Measurements from ENCODE around the gene PIP5K1C.
A peak's percentile ranks its signal among the peaks of the same experiment; 100 is the strongest.
"Not testable (repeated sequence)": the region's sequence is repeated elsewhere in the genome, so short reads cannot be mapped to it uniquely, and the experiment has no call there.

Gene PIP5K1C

DNA sequence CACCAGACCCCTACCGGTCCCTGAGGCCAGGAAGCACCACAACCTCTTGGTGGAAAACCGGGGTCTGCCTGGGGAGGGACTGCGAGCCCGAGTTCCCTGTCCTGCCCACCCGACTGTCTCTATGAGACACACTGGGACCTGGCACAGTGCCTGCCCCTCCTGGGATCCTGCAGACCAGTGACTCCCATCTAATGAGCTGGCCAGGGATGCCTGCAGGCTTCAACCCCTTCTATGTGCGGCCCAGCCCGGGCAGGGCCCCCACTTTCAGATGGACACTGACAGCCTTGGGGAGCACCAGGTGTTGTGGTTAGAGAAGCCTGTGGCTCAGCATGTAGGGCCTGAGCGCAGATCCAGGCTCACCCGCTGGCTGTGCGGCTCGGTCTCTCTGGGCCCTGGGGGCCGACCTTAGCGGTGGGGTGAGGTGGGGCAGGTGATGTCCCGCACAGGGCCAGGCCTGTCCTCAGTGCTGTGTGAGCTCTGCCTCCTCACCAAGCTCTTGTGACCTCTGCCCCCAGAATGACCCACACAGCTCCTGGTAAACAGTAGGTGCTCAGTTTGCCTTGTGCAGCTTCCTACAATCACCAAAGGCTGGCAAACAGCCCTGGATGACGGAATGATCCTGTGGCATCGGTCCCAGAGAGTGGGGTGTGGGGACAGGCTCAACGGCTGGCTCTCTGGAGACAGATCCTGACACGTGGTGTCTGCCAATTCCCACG lies 55.8 kb downstream of the PIP5K1C start:
- DNase-seq (ENCODE audit: low read depth), result no peak

DNA sequence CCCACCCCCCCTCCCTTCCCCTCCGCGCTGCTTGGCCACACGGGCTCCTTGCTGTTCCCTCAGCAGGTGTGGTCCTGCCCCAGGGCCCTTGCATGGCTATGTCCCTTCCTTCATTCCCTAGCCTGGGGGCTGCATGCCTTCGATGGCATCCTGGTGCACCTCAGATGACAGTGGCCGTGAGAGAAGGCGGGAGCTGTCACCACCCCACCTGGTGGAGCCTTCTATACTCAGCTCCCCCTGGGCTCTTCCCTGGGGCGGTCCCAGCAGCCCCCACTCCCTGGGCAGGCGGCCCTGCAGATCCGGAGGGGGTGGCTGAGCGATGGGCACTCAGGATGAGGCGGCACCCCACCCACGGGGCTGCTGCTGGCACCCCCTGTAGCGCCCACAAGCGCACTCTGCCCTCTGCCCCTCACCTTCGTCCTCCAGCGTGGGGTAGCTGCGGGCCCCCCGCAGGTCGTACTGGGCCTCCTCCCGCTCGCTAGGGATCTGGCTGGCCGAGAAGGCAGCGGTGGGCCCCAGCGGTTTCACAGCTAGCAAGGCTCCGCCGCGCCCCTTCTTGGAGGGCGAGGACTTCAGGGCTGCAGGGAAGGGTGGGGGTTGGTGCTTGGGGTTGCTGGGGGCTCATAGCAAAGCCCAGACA lies 56.5 kb downstream of the PIP5K1C start:
- DNase-seq (ENCODE audit: low read depth), result no peak

DNA sequence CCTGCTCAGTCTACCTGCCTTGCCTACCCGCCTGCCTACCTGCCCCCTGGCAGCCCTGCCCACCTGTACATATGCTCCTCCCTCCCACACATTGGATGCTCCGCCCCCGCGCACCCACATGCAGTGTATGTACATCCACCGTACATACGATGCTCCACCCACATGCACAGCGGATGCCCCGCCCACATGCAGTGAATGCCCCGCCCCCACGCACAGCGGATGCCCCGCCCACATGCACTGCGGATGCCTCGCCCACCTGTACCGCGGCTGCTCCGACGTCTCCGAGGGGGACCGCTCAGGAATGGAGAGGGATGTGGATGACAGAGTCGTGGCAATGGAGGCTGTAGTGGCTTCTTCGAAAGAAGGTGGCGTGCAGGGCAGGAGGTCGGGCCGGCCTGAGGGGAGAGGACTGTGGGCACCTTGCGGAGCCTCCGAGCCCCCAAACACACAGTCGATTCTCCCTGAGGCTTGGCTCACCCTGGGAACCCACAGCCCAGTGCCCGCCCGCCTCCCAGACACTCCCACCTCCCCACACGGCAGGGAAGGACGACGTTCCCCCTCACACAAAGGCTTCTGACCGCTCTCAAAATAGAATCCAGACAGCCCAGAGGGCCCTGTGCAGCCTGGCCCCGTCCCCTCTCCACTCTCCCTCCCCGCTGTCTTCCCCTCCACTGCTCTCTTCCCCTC lies 57.1 kb downstream of the PIP5K1C start:
- DNase-seq (ENCODE audit: low read depth), result no peak

DNA sequence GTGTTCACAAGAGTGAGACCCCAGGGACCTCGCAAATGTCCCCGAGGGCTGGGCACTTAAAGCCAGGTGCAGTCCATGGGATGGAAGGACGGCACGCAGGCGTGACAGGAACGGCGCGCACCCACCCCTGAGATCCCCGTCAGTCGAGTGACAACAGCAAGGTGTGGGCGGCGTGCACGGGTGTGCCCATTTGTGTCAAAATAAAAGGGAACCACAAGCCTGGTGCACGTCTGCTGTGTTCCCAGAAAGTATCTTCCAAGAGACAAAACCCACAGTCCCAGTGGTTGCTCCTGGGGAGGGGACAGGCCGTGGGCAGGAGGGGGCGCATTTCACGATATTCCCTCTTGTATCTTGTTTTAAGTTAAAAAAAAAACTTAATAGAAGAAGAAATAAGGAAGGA lies 58.0 kb downstream of the PIP5K1C start:
- no peak for DNase-seq (ENCODE audit: low read depth)

DNA sequence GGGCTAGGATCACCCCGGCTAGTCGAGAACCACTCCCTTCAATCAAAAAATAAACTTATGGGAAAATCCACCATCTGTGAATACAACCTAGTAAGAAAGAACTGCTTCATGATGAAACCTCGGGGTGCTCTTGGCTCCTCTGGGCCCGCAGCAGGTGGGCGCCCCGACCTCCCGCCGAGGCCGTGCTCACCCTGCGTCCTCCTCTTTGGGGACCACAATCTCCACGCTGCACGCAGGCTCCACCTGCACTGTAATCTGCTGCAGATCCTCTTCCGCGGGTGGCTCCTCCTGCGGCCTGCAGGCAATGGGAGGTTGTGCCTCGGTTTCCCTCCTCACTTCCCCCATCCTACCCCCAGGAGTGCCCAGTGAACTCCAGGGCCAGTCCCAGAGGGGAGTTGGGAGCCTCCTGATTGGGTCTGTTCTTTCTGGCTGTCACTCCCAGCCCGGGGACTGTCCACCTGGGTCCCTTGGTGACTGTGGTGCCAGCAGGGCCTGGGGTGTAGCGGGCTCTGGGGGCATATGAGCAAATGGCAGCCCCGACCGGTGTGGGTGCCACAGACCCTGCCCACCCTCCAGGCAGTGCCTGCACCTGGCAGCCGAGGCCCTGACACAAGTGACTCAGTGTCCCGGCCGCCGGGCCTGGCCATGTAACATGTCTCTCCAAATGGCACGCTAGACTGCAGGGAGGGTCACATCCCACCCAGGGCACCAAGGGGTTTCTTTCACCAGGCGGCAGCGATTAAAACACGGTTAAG lies 58.6 kb downstream of the PIP5K1C start:
- DNase-seq (ENCODE audit: low read depth), result no peak

DNA sequence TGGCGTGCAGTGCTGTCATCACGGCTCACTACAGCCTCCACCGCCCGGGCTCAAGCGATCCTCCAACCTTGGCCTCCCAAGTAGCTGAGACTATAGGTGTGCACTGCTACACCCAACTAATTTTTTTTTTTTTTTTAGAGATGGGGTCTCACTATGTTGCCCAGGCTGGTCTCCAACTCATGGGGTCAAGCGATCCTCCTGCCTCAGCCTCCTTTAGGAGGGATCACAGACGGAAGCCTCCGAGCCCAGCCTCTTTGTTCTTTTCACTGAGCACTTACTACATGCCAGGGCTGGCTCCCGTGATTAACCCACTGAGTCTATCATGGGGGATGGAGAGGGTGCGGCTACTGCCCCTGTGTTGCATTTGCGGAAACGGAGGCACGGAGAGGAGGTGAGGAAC lies 60.8 kb downstream of the PIP5K1C start:
- no peak for DNase-seq (ENCODE audit: low read depth)

DNA sequence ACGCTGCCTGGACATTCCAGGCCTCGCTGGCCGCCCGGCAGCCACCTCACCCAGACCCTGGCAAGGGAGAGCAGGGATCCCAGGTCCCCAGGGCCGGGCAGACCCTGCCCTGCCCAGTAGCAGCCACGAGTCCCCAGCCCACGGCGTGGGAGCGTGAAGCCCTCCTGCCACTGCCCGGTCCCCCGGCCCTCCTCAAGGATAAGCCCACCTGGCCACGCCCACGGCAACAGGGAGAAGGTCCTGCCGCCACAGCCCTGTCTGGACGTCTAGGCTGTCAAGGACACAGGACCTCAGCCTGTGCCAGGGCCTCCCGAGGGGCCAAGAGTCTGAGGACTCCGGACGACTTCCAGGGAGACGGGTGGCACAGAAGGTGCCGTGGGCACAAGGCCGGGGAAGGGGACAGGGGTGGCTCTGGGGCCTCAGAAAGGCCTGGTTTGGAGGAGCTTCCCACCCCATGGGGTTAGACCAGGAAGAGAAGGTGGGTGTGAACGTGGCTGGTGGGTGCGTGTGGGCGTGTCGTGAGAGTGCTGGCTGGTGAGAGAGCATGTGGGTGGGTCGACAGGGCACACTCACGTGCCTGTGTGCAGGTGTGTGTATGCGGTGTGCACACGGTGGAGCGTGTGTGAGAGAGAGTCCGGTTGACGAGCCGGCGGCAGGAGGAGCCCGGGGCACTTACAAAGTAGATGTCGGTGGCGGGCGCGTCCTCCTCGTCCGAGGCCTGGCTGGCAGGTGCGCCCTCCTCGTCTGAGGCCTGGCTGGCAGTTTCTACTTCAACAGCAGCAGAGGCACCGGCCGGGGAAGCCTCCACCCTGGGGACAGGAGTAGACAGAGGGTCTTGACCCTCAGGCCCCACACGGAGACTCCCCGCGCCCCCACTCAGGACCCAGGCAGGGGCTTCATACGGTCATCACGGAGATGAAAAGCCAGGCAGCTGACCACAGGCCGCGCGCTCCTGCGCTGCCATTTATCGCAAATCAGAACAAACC lies 61.8 kb downstream of the PIP5K1C start:
- DNase-seq (ENCODE audit: low read depth), result no peak

DNA sequence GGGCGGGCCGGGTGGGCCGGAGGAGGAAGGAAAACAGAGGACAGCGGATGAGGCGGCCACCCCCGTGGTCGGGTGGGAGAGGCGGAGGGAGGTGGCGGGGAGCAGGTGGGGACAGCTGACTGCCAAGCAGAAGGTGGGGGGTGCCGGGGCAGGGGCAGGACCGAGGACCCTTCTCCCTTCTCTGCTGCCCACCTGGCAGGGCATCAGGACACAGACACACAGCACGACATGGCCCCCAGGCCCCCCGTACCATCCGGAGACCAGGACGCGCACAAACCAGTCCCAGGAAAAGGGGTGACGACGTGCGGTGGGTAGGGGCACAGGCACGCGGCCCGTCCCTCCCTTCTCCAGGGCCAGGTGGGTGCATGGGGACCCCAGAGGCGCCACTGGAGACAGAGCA lies 62.6 kb downstream of the PIP5K1C start:
- no peak for DNase-seq (ENCODE audit: low read depth)

DNA sequence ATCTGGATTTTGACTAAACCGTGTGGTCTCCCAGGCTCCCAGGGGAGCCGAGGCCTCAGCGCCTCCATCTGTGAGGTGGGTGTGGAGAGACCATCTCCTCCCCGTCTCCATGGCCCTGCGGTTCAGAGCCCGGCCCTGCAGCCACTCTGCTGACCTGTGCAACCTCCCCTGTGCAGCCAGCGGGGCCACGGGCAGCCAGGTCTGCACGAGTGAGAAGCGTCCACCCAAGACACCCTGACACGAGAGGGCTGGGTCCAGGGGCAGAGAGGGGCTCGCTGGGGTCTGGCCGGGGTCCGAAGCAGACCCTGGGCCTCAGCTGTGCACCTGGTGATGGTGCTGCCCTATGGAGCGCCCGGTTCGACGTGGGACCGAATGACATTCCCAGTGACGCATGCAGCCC lies 63.3 kb downstream of the PIP5K1C start:
- DNase-seq (ENCODE audit: low read depth), result no peak

DNA sequence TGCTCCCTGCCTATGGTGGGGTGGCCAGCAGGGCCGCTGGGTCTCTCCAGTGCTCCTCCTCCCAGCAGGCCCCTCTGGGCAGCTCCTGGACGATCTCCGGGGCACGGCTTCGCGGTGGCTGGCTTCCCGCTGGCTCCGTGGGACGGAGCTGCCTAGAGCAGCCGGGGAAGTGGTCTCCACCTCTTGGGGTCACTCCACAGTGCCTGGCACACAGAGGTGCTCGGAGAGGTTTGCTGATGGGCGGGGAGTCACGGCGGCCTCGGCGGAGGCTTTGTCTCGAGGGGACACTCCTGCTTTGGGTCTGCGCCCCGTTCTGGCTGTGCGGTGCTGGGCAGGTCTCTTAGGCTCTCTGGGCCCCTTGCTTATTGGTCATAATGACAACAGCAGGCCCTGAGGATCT lies 63.8 kb downstream of the PIP5K1C start:
- DNase-seq (ENCODE audit: low read depth), result no peak

DNA sequence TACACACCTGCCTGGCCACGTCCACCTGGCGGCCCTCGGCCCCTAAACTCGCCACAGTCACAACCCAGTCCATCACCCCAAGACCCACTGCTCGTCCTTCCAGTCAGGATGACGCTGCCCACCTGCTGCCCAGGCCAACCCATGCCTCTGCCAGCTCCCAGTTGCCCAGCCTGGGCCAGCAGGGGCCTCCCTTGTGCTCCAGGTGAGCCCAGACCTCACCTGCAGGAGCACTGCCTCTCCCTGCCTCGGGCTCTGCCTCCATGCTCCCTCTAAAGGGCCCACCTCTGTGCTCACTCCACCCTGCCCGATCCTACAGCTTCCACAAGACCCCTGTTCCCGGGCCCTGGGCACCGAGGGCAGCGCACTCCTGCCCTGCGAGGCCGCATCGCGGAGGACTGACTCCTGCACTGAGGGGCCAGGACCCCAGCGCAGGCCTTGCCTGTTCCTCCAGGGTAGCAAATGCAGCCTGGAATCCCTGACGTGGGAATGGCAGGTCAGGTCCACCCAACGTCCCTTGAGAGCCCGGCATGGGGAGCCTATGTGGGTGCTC lies 65.7 kb downstream of the PIP5K1C start:
- DNase-seq (ENCODE audit: low read depth), result no peak

DNA sequence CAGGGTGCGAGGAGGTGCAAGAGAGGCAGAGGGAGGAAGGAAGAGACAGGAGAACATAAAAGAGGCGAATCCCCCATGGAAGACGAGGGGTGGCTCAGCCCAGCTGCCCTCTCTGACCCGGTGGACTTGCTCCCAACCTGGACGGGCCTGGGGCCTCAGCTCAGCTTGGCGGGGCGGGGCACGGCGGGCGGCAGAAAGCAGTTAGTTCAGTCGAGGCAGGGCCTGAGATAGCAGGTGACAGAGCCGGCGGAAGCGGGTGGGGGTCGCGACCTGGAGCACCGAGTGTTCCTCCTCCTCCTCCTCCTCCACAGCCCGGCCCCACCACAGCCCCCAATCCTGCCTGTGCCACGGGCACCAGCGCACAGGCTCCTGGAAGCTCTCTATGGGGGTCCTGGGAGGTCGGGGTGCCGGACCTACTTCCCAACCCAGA lies 66.7 kb downstream of the PIP5K1C start:
- DNase-seq (ENCODE audit: low read depth), result no peak

DNA sequence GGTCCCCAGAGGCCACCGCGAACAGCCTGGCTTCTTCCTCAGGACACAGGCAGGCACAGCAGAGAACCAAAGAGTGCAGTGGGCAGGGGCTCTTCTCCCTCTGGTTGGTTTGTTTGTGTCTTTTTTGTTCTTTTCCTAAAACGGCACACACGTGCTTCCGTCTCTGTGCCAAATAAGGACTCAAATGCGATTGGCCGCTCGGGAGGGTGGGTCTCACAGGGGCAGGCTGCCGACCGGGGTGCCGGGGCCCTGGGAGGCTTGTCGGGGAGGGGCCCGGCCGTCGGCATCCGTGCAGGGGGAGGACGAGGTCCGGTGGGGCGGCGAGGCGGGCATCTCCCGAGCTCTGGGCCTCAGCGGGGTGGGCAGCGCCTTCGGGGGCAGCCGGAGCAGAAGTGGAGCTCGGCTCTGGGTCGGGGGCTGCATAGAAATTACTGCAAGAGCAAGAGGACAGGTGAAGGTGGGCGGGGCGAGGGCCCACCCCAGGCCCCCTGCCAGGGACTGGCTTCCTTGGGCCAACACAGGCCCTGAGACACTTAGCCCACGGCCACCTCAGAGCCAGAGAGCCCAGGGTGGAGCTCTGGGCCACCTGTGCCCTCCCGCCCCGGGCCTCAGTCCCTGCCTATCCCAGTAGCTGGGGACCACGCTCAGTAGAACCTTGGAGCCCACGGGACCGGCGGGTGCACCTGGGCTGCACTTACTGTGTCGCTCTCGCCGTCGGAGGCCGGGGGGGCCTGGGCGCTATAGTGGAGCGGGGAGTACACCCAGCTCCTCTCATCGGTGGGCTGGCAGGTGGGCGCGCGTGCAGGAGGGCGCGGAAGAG lies 67.3 kb downstream of the PIP5K1C start:
- no peak for DNase-seq (ENCODE audit: low read depth)

DNA sequence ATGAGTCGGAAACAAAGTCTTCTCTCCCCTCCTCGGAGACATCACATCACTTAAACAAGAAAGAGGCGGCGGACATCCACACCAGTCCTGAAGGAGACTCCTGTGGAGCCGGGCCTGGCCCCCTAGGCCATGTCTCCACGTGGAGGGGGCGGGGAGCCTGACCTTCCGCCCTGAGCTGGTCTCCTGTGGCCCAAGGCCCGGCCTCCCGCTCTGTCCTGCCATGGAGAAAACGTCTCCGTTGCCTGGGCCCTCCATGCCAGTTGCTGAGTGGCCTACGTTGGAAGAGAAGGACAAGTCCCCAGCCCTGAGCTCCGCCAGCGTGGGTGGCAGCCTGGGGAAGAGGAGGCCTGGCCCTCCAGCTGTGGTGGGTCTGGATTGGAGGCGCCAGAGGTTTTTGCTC lies 68.2 kb downstream of the PIP5K1C start:
- no peak for DNase-seq (ENCODE audit: low read depth)

DNA sequence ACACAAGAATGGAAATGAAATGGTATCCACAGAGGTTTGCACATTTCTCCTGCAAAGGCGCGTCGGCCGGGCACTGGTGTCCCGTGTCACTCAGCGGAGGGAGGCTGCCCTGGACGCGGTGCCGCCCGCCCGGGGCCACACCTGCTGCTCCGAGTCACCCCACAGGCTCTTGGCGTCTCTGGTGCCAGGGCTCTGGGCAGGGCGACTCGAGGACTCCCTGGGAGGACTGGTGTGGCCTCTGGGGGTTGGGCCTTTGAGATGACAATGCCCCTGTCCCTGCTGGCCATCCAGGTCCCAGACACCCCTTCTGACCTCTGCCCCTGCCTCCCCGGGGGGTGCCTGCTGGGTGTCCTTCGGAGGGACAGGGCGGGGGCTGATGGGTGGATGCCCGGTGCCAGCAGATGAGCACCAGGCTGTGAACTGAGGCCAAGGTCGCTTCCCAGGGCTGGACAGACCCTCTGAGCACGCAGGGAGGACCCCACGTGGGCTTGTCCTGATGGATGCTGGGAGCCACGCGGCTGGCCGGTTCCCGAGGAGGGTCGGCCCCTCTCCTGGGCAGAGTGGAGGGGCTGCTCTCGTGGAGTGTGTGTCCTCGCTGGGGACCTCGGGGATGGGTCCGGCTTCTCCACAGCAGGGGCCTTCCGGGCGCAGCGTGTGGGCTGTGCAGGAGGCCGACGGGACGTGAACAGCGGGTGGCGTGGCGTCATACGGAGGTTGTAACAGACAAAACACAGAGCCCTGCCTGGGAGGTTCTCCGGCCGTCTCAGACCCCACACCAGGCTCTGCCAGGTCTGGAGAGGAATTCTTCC lies 69.0 kb downstream of the PIP5K1C start:
- DNase-seq (ENCODE audit: low read depth), result no peak

DNA sequence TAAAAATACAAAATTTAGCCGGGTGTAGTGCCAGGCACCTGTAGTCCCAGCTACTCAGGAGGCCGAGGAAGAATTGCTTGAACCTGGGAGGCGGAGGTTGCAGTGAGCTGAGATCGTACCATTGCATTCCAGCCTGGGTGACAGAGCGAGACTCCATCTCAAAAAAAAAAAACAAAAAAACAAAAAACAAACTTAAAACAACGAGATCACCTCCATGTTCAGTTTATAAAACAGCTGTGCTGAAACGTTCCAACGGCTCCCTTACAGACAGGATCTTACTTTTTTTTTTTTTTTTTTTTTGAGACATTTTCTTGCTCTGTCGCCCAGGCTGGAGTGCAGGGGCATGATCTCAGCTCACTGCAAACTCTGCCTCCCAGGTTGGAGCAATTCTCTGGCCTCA lies 71.5 kb downstream of the PIP5K1C start:
- DNase-seq (ENCODE audit: low read depth), result not testable (repeated sequence)

DNA sequence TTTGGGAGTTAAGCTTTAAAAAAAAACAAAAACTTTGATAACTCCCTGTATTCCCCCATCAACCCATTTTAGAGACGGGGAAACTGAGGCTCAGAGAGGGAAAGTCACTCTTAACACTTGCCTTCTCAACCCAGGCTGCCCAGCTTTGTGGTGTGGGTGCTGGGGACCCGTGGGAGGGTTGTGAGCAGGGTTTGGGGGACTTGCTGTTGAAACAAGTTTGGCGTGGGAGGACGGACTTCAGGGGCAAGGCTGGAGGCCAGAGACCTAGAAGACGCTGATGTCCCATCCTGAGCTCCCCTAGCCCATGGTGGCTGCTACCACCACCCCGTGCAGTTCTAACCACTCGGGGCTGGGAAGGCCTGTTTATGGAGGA lies 72.9 kb downstream of the PIP5K1C start:
- no peak for DNase-seq (ENCODE audit: low read depth)

DNA sequence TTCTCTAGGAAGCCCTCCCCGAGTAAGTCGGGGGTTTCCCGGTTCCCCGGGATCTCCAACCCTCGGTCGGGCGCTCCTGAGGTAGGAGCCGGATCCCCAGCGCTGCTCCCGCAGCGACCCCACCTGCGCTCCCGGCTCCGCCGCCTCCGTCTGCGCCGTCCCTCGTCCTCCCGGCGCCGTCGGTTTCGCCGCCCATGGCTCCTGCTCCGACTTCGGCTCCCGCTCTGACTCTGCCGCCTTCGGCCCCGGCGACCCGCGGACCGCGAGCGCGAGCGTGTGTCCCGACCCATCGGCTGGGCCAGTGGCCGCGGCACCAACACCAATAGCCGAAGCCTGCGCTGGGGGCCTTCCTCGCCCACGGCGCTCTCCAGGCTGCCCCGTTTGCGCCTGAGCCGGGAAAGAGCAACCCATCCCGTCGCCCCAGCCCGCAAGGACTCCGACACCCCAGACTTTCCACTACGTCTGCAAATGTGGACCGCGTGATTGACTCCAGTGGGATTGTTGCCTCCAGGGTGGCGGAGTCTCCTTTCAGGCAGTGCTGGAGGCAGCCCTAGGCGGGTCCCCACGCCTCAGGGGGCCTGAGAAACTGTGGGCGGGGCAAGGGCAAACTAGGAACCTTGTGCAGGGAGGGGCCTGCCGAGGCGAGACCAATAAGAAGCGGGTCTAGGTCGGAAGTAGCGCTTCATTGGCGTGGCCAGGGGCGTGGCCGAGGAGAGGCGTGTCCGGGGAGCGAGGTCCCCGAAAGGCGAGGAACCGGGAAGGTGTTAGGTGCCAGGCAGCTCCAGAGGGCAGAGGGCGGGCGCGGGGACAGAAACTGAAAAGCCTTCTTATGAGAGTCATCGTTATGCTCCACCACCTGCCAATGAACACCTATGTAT lies 73.6 kb downstream of the PIP5K1C start, which contains the start of gene CACTIN:
Gene CACTIN (minus strand): TSS at position 318 of the 878 bp plus-strand sequence. CDS start 28 bp downstream, at position 290.
- DNase-seq (ENCODE audit: low read depth), result peak; percentile 96

All from CMK (cell line).